HFFc6 (cell line): ENCODE measurements around the gene AXIN2. TPM values are rescaled to one million over a fixed set of nuclear protein-coding genes. Genes with fewer than 3 reads are reported as not detected.

Source experiments
- DNase-seq: peaks from one replicate; pipeline ENCODE4 v3.0.0-alpha.2; 2018
- H3K27ac Mint-ChIP-seq: 2 replicates; pipeline ENCODE4 v1.8.0; 2020; ENCODE audit warnings: mild to moderate bottlenecking, mixed read lengths
- H3K27me3 Mint-ChIP-seq: 2 replicates; pipeline ENCODE4 v1.8.0; 2021; ENCODE audit warnings: mild to moderate bottlenecking, moderate library complexity, mixed read lengths; ENCODE audit not compliant: insufficient read depth
- H3K36me3 Mint-ChIP-seq: 2 replicates; pipeline ENCODE4 v1.8.0; 2021; ENCODE audit warnings: low read depth, mixed read lengths
- H3K4me1 Mint-ChIP-seq: 2 replicates; pipeline ENCODE4 v1.8.0; 2020; ENCODE audit warnings: low read depth, mixed read lengths
- H3K4me3 Mint-ChIP-seq: 2 replicates; pipeline ENCODE4 v1.8.0; 2020; ENCODE audit warnings: mild to moderate bottlenecking, moderate library complexity, mixed read lengths
- H3K9me3 Mint-ChIP-seq: 2 replicates; pipeline ENCODE4 v1.8.0; 2020; ENCODE audit warnings: mild to moderate bottlenecking, mixed read lengths
- CTCF ChIP-seq: fragments of 200-600 bp; sonication (generic); IDR thresholded peaks from 2 replicates; pipeline ENCODE4 v1.5.0; 2021; ENCODE audit warnings: antibody characterized with exemption, mild to moderate bottlenecking
- total RNA-seq, 6 experiments: library from RNA; stranded (reverse); fragmentation: NEBNext Ultra II Directional; extraction: Animal tissue kit (Norgen Biotek cat#: 25700); gene quantifications; 2 replicates in 1 of 6; 3 replicates in 5 of 6; pipeline ENCODE4 v1.2.3, GENCODE V29; 2021

The AXIN2 gene
- total RNA-seq, 6 experiments from 2014 or later = 0.17 to 0.57 (median 0.39) TPM

- TF ChIP-seq CTCF = no peak
- DNase-seq = no peak
- peak overlapping the region; percentile 77 for H3K4me3 Mint-ChIP-seq
Measured at GRCh38 chr17:65559804-65560627, 1.4 kb downstream of the AXIN2 start.

GRCh38 chr17:65559461-65559803 is 2.0 kb downstream of the AXIN2 start:
- Mint-ChIP-seq H3K9me3 (no peaks in the 10 kb centered on the region), H3K4me3 (peak overlapping the region; percentile 77), H3K27me3 (peaks cover 13% of the 10 kb centered on the region), H3K4me1 (peaks cover 16% of the 10 kb centered on the region), H3K36me3 (no peaks in the 10 kb centered on the region), H3K27ac (no peak overlapping the region)
- no peak for TF ChIP-seq CTCF
- no peak for DNase-seq

More at GRCh38 chr17:65559804-65560627, 1.4 kb downstream of the AXIN2 start:
- Mint-ChIP-seq H3K4me1 (peaks cover 16% of the 10 kb centered on the region), H3K9me3 (no peaks in the 10 kb centered on the region), H3K27ac (no peak overlapping the region), H3K27me3 (peaks cover 13% of the 10 kb centered on the region), H3K36me3 (no peaks in the 10 kb centered on the region)

- Mint-ChIP-seq H3K36me3 (no peaks in the 10 kb centered on the region), H3K27me3 (peaks cover 10% of the 10 kb centered on the region), H3K4me1 (peaks cover 16% of the 10 kb centered on the region), H3K4me3 (peak overlapping the region; percentile 77), H3K9me3 (no peaks in the 10 kb centered on the region), H3K27ac (no peak overlapping the region)
- no peak for TF ChIP-seq CTCF
- no peak for DNase-seq
Measured at GRCh38 chr17:65558683-65559460, 2.6 kb downstream of the AXIN2 start.

GRCh38 chr17:65558311-65558682 is 3.2 kb downstream of the AXIN2 start:
- H3K9me3 Mint-ChIP-seq = no peaks in the 10 kb centered on the region
- no peak overlapping the region for H3K4me3 Mint-ChIP-seq
- TF ChIP-seq CTCF = no peak
- peaks cover 16% of the 10 kb centered on the region for H3K4me1 Mint-ChIP-seq
- H3K36me3 Mint-ChIP-seq = no peaks in the 10 kb centered on the region
- H3K27me3 Mint-ChIP-seq = peaks cover 10% of the 10 kb centered on the region
- H3K27ac Mint-ChIP-seq = no peak overlapping the region
- DNase-seq = no peak

GRCh38 chr17:65557349-65558310 is 3.8 kb downstream of the AXIN2 start:
- peak; percentile 49 for DNase-seq
- TF ChIP-seq CTCF = no peak
- Mint-ChIP-seq H3K4me1 (peaks cover 16% of the 10 kb centered on the region), H3K27ac (no peak overlapping the region), H3K9me3 (no peaks in the 10 kb centered on the region), H3K4me3 (no peak overlapping the region), H3K36me3 (no peaks in the 10 kb centered on the region), H3K27me3 (peaks cover 14% of the 10 kb centered on the region)
